HepG2 (cell line): ENCODE data around the gene PCDHB10. TPM values are rescaled to one million over a fixed set of nuclear protein-coding genes. Genes with fewer than 3 reads are reported as not detected.

Experiments used
- ATAC-seq: fragments of 200-7000 bp; cut with Tn5 transposase; 3 replicates; pipeline ENCODE4 v1.9.1; 2020; ENCODE audit warnings: mild to moderate bottlenecking, moderate library complexity
- BruUV-seq: library from RNA; stranded (reverse); fragments of 400-500 nt; replicated peaks from 2 replicates; lab custom pipeline; 2021; lab: Mats Ljungman, UMichigan
- CTCF ChIA-PET: fragments of 300-600 bp; formaldehyde crosslinking; extraction: SDS; loops from one replicate; lab custom pipeline; 2021; ENCODE audit warnings: low total read pairs, inconsistent platforms, low intra/inter-chr PET ratio; lab: Yijun Ruan, JAX
- POLR2A ChIA-PET: fragments of 350-600 bp; sonication (Branson Sonifier 250); formaldehyde crosslinking; loops from one replicate; lab custom pipeline; 2020; ENCODE audit warnings: antibody characterized with exemption, inconsistent platforms; lab: Yijun Ruan, JAX
- DNase-seq: peaks from one replicate; pipeline ENCODE4 v3.0.0-alpha.2; 2015; ENCODE audit warnings: low spot score
- FAIRE-seq: peaks from 3 replicates; lab custom pipeline; 2011; peaks lifted over from hg19 to GRCh38; lab: Jason Lieb, UNC
- H2AFZ ChIP-seq: one replicate; pipeline ENCODE4 v1.6.1; 2011; ENCODE audit warnings: low read length, inconsistent platforms
- H3K27ac ChIP-seq: fragments of 300-600 bp; 3 replicates; pipeline ENCODE4 v1.8.0; 2011; ENCODE audit warnings: mixed run types, mild to moderate bottlenecking, mixed read lengths, low read length, inconsistent platforms; ENCODE audit not compliant: insufficient read depth; ENCODE audit errors: extremely low read length
- H3K27me3 ChIP-seq, 2 experiments: fragments of 200-600 bp in 1 of 2; 2 replicates in 1 of 2; 3 replicates in 1 of 2; pipeline versions ENCODE4 v1.6.0 to v1.8.0; 2011; ENCODE audit warnings: low read length in 2 of 2, mild to moderate bottlenecking in 2 of 2, moderate library complexity in 2 of 2, inconsistent platforms in 1 of 2; ENCODE audit not compliant: insufficient read depth in 2 of 2, control insufficient read depth in 1 of 2
- H3K36me3 ChIP-seq, 2 experiments: fragments of 200-600 bp in 1 of 2; replicated peaks in 1 of 2; 2 replicates in 1 of 2; 3 replicates in 1 of 2; pipeline versions ENCODE4 v1.5.1 to v1.8.0; 2011; ENCODE audit warnings: low read length in 2 of 2, inconsistent platforms in 1 of 2; ENCODE audit not compliant: insufficient read depth in 2 of 2, control insufficient read depth in 1 of 2
- H3K4me1 ChIP-seq: 2 replicates; pipeline ENCODE4 v1.5.1; 2012; ENCODE audit warnings: low read length, inconsistent platforms; ENCODE audit not compliant: insufficient read depth
- H3K4me2 ChIP-seq: 2 replicates; pipeline ENCODE4 v1.6.0; 2011; ENCODE audit warnings: low read depth, low read length, inconsistent platforms
- H3K4me3 ChIP-seq, 3 experiments: fragments of 200-600 bp in 1 of 3; sonication (generic), shearing (Covaris generic) in 1 of 3; replicated peaks in 1 of 3; 2 replicates each; pipeline ENCODE4 v1.5.1; 2011 to 2016; ENCODE audit warnings: low read length in 3 of 3, inconsistent platforms in 2 of 3, low read depth in 2 of 3, mild to moderate bottlenecking in 2 of 3, control low read depth in 1 of 3, mixed read lengths in 1 of 3; ENCODE audit not compliant: insufficient read depth in 1 of 3
- H3K79me2 ChIP-seq: one replicate; pipeline ENCODE4 v1.6.1; 2011; ENCODE audit warnings: low read length, inconsistent platforms; ENCODE audit not compliant: insufficient read depth
- H3K9ac ChIP-seq: 2 replicates; pipeline ENCODE4 v1.6.0; 2011; ENCODE audit warnings: mild to moderate bottlenecking, low read depth, low read length, inconsistent platforms; ENCODE audit not compliant: insufficient read depth
- H3K9me3 ChIP-seq: 2 replicates; pipeline ENCODE4 v1.5.1; 2012; ENCODE audit warnings: mild to moderate bottlenecking, low read length
- H4K20me1 ChIP-seq: 2 replicates; pipeline ENCODE4 v1.6.0; 2011; ENCODE audit warnings: inconsistent platforms, mild to moderate bottlenecking, low read length, moderate library complexity; ENCODE audit not compliant: insufficient read depth
- ARNT2 ChIP-seq: sonication (generic); formaldehyde crosslinking; IDR thresholded peaks from 2 replicates; pipeline ENCODE4 v1.8.0; 2022; ENCODE audit warnings: mild to moderate bottlenecking, low read depth, missing genetic modification reagents, moderate library complexity
- ETV6 ChIP-seq: sonication (generic); formaldehyde crosslinking; conservative IDR thresholded peaks from 2 replicates; pipeline ENCODE4 v1.4.0; 2020; ENCODE audit warnings: missing genetic modification reagents
- FUBP1 ChIP-seq: sonication (generic); formaldehyde crosslinking; IDR thresholded peaks from 2 replicates; pipeline ENCODE4 v1.5.1; 2020; ENCODE audit warnings: missing genetic modification reagents, mild to moderate bottlenecking, borderline replicate concordance
- GZF1 ChIP-seq: sonication (generic); formaldehyde crosslinking; IDR thresholded peaks from 2 replicates; pipeline ENCODE4 v1.5.1; 2020; ENCODE audit warnings: mild to moderate bottlenecking, missing genetic modification reagents
- HOXA3 ChIP-seq: sonication (generic); formaldehyde crosslinking; IDR thresholded peaks from 2 replicates; pipeline ENCODE4 v1.5.0; 2020; ENCODE audit warnings: missing genetic modification reagents
- IKZF5 ChIP-seq: IDR thresholded peaks from 2 replicates; pipeline ENCODE4 v1.6.1; 2018; ENCODE audit warnings: missing genetic modification reagents, mild to moderate bottlenecking, missing compliant biosample characterization
- SNAPC2 ChIP-seq: sonication (generic); formaldehyde crosslinking; IDR thresholded peaks from 2 replicates; pipeline ENCODE4 v1.8.1; 2022; ENCODE audit warnings: mild to moderate bottlenecking, missing genetic modification reagents
- SRSF1 ChIP-seq: fragments of 200-400 bp; formaldehyde crosslinking; optimal IDR thresholded peaks from 2 replicates; pipeline ENCODE3; 2017; ENCODE audit warnings: mild to moderate bottlenecking, low read depth, low read length, moderate library complexity
- STAG1 ChIP-seq: sonication (generic); formaldehyde crosslinking; IDR thresholded peaks from 2 replicates; pipeline ENCODE4 v1.4.0; 2020; ENCODE audit warnings: missing genetic modification reagents
- TFAP4 ChIP-seq: sonication (generic); IDR thresholded peaks from 2 replicates; pipeline ENCODE4 v1.6.1; 2016; ENCODE audit warnings: low read depth, borderline replicate concordance
- TP53 ChIP-seq: sonication (generic); formaldehyde crosslinking; conservative IDR thresholded peaks from 2 replicates; pipeline ENCODE4 v1.4.0; 2020; ENCODE audit warnings: missing genetic modification reagents
- YEATS2 ChIP-seq: sonication (generic); formaldehyde crosslinking; IDR thresholded peaks from 2 replicates; pipeline ENCODE4 v1.4.0; 2020; ENCODE audit warnings: missing genetic modification reagents, borderline replicate concordance
- ZNF33A ChIP-seq: sonication (generic); formaldehyde crosslinking; IDR thresholded peaks from 2 replicates; pipeline ENCODE4 v1.5.1; 2020; ENCODE audit warnings: missing genetic modification reagents, mild to moderate bottlenecking, moderate library complexity, borderline replicate concordance
- ZNF362 ChIP-seq: sonication (generic); formaldehyde crosslinking; IDR thresholded peaks from 2 replicates; pipeline ENCODE4 v1.4.0; 2020; ENCODE audit warnings: missing genetic modification reagents, mild to moderate bottlenecking, borderline replicate concordance
- ZNF800 ChIP-seq: sonication (generic); formaldehyde crosslinking; IDR thresholded peaks from 2 replicates; pipeline ENCODE4 v1.4.0; 2020; ENCODE audit warnings: missing genetic modification reagents
- WGBS: methylation state at CpG from one replicate; pipeline ENCODE4 v1.1.6; 2017; ENCODE audit warnings: low lambda C conversion rate; 5-methylcytosine and 5-hydroxymethylcytosine counted together
- in situ Hi-C: cut with HindIII; loops from 2 replicates; pipeline ENCODE4 v1.10.0; 2017; ENCODE audit warnings: low pct_unique_long_range_greater_than_20kb; ENCODE audit not compliant: extremely low pct_ligation_motif_present
- intact Hi-C: fragments of 100-400 bp; cut with micrococcal nuclease; formaldehyde crosslinking; loops from one replicate; pipeline ENCODE4 v1.10.0; 2022; ENCODE audit not compliant: unreplicated experiment
- polyA plus RNA-seq, 8 experiments: library from polyadenylated mRNA; depleted of rRNA in 3 of 8; stranded (reverse) in 7 of 8; unstranded in 1 of 8; fragments of >200 nt; fragmentation: Illumina TruSeq in 4 of 8; extraction: Trizol in 4 of 8; gene quantifications; 2 replicates each; pipeline versions ENCODE4 v1.2.1 to v1.2.3, GENCODE V29; 2011 to 2016; ENCODE audit warnings: low read depth in 4 of 8, missing spikeins in 1 of 8, mixed read lengths in 1 of 8; ENCODE audit not compliant: insufficient read depth in 1 of 8
- total RNA-seq, 5 experiments: library from RNA; depleted of rRNA; stranded (reverse); fragments of >200 nt; fragmentation: Illumina TruSeq; extraction: Trizol; gene quantifications; 2 replicates each; pipeline ENCODE4 v1.2.3, GENCODE V29; 2016; ENCODE audit warnings: low read depth in 1 of 5

Gene PCDHB10
- total and polyA plus RNA-seq, 2 of the 13 experiments (the other 11 are each of a cell fraction or from before 2014, with no cell fraction given) = 0.05 TPM; not detected in 1

- 23% methylated on average over 18 of the region's 20 CpGs for WGBS
- POLR2A ChIA-PET = no interaction called here
- Histone ChIP-seq H3K36me3 (no peaks in the 10 kb centered on the region), H3K4me3 (no peak within 1 kb of the TSS), H3K9ac (no peak within 1 kb of the TSS), H3K27me3 (no peaks in the 10 kb centered on the region; a peak in 1 of 5 replicates), H4K20me1 (no peaks in the 10 kb centered on the region), H3K27ac (no peak within 1 kb of the TSS), H3K4me1 (no peaks in the 10 kb centered on the region), H2AFZ (peak within 1 kb of the TSS; percentile 45), H3K4me2 (peak within 1 kb of the TSS; percentile 48), H3K79me2 (no peaks in the 10 kb centered on the region), H3K9me3 (no peaks in the 10 kb centered on the region)
- CTCF ChIA-PET = interaction anchor here (1.3 kb wide), 1 partner anchor 78 kb away, joined by 5 read pairs; the partner anchor contains the start of gene PCDHB2
- BruUV-seq = no TSS peak
- ATAC-seq (no peak), DNase-seq (peak; percentile 36), FAIRE-seq (no peak)
- intact Hi-C loops = no loop called here
- in situ Hi-C loops = no loop called here
- TF ChIP-seq ZNF33A (CRISPR knock-in tag) (no peak), STAG1 (peak; percentile 21; the same call in 1 of the 2 replicates), ETV6 (CRISPR knock-in tag) (no peak), ZNF362 (no peak), YEATS2 (CRISPR knock-in tag) (no peak), ARNT2 (CRISPR knock-in tag) (no peak), SRSF1 (no peak), FUBP1 (CRISPR knock-in tag) (no peak), HOXA3 (no peak), ZNF800 (CRISPR knock-in tag) (no peak), TP53 (no peak), TFAP4 (no peak), GZF1 (CRISPR knock-in tag) (no peak), SNAPC2 (no peak), IKZF5 (CRISPR knock-in tag) (no peak)
Measured at GRCh38 chr5:141172381-141173204, 19.6 kb upstream of the PCDHB10 start, which contains the start of gene PCDHB7. Gene PCDHB7, plus strand, starts transcription at chr5:141172644. Its CDS starts 192 bp downstream, at chr5:141172836.
